ENCODE measurements around the gene PRPF6.
"Not testable (repeated sequence)": the region's sequence is repeated elsewhere in the genome, so short reads cannot be mapped to it uniquely, and the experiment has no call there.

Gene PRPF6

DNA sequence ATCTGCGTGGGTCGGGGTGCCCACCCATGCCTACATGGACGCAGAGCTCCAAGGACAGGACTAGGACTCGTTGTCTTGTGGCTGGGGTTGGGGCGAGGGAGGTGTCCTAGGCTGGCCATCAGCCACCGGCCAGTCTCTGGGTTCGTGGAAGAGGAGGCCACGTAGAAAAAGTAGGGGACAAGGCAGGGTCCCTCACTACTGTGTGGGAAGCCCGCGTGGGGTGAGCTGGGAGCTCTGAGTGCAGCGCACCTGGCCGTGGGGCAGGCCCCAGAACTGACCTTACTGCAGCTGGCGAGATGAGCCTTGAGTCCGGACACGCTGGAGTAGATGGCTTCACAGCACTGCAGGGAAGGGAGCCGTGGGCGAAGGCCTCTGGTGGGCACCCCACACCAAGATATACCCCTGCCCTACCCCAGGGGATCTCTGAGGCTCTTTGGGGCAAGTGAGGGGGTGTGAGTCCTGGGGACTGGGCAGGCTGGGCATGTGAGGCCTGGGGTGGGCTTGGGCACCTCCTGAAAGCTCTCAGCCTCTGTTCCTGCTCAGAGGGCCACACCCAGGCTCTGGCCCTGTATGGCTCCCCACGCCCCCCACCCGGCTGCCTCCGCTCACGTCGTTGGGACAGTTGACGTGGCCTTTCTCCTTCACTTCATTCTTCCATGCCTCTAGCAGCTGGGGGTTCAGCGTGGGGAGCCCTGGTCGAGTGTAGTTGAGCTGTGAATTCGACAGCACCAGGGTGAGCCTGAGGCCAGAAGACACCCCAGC lies 19.1 kb upstream of the PRPF6 start:
- DNase-seq, result no peak

DNA sequence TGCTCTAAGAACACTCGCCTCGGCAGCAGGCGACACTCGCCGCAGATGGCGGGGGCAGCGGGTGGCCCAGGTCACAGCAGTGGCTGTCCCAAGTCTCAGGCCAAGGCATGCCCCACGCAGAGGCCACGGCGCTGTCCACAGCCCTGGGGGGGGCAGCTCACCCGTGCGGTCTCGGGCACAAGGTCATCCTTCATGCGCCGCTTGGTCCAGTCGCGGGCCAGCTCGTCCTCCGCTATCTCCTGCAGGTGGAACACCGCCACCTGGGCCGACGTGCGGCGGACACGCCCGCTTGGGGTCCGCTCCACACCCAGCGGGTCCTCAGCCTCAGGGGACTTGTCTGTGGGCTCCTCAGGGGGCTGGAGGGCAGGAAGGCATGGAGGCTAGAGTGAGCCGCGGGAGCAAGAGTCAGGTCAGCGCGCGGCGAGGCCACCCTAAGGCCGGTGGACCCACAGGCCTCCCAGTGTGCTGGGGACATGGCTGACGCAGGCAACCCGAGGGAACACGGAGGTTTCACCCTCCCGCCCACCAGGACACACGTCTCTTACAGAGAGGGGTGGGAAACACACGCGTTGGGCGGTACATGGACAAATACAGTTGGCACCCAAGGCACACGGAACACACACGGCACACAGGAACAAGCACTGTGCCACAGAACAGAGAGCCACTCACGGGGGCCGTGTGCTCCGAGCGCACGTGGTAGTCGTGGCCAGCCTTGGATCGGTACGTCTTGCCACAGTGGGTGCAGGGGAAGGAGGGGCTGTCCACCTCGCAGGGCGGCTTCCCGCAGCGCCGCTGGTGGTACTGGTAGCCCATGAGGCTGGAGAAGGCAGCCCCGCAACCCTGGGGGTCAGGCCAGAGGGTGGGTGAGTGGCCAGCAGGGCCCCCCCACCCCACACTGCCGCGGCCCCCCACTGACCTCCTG lies 18.2 kb upstream of the PRPF6 start:
- no peak for DNase-seq

DNA sequence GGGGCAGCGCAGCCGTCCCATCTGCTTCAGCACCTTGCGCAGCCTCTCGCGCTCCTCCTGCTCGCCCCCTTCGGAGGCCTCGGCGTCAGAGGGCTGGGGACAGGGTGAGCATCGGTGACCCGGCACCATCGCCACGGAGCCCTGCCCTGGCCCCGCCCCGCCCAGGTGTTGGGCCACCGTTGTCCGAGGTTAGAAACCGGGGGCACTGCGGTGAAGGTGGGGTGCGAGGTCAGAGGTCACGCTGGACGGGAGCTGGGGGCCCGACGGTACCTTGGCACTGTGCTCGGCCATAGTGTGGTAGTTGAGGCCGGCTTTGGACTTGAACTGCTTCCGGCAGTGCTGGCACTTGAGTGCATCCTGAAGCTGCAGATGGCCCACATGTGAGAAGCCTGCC lies 17.6 kb upstream of the PRPF6 start:
- DNase-seq, result no peak

DNA sequence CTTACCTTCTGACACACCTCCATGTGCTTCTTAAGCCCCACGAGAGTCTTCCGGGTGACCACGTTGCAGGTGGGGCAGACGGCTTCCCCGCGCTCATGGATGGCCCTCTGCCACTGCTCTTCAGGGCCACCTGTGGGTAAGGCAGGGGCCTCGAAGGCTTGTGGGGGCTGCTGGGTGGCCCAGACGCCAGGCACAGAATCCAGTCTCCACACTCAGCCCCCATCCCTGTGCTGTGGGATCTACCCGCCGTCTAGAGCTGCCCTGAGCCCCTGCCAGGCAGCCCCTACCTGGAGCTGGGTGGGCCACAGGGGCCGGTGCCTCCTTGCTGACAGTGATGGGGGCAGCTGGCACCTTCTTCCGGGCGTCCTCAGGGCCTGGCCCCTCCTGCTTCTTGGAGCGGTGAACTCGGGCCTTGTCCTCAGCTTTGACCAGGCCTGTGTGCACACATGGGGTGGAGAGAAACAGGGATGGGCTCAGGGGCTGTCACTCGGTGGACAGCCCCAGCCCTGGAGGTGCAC lies 17.1 kb upstream of the PRPF6 start:
- DNase-seq, result no peak

DNA sequence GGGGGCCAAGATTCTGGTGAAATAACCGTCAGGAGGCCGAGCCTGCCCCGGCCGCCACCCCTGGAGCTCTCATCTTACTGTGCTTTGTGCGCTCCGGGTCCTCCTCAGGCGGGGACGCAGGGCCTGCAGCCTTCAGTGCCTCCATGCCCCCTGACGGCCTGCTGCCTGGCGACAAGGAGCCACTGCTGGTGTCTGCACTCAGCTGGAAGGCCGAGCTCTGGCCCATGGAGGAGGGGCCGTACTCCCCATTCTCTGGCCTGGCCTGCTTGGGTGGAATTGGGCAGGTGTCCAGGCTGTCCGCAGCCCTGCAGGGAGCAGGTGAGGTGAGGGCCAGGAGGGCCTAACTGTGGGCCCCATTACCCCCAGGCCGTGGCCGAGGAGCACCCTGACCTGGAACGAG lies 16.5 kb upstream of the PRPF6 start:
- DNase-seq, result no peak

DNA sequence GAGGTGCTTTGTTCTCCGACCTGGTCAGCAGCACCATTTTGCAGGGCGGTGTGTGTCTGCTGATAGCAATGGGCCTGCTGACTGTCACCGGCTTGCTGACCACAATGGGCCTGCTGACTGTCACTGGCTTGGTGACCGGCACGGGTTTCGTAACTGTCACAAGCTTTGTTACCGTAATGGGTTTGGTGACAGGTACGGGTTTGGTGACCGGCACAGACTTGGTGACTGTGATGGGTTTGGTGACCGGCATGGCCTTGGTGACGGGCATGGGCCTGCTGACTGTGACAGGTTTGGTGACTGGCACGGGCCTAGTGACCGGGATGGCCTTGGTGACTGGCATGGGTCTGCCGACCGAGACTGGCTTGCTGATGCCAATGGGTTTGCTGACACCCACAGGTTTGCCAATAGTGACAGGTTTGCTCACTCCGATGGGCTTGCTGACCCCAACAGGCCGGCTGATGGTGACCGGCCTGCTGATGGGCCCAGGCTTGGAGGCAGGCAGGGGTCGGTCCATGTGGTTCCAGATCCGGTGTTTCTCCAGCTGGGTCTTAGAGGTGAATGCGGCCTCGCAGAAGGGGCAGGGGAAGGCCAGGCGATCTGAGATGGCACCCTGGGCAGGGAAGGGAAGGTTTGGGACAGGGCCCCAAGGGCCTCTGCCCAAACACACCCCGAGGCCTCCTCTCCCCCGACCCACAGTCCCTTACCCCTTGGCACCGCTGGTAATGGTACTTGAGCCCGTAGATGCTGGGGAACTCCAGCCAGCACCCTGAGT lies 14.6 kb upstream of the PRPF6 start:
- DNase-seq, result no peak

DNA sequence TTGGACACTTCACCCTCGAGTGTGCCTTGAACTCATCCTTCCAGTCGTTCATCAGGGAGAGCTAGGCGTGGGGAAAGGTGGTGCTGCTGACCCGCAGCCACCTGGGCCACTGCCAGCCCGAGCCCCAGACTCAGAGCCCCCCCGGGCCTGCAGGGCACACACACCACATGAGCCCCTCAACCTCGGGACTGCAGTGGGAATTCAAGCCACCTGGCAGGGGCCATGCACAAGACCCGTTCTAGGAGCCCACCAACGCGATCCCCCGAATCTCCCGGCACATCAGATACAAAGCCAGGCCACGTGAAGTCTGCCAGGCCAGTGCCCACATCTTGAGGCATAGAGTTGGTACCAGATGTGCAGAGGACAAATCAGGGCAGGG lies 14.0 kb upstream of the PRPF6 start:
- no peak for DNase-seq

DNA sequence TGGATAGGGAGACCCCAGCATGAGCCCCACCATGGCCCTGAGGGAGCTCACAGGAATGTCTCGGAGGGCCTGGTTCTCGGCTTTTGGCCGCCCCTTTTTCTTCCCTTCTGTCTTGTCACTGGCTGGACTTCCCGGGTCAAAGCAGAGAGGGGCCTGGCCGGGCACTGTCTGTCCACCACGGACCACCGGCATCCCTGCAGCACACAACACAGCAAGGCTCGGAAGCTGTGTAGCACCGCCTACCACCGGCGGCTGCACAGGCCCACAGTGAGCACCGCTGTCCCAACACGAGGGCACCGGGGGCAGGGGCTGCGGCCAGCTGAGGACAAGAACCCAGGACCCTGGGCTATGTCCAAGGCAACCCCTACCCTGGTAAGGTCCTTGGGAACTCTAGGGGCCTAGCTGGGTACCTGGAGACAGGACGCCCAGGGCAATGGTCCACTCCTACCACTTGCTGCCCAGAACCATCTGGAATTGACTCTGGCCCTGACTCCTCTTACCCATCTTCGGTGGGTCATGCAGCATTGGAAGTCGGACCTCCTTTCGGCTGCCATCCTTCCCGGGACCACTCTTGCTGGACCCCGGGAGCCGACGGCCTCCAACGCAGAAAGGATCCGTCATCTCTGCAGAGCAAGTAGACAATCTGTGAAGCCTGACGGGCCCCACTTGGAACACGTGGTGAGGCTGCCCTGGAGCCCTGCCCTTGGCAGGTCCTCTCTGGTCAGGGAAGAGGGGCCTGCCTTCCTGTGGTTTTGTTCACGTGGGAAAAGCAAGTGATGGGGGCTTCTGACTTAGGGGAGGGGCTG lies 13.4 kb upstream of the PRPF6 start:
- no peak for DNase-seq

DNA sequence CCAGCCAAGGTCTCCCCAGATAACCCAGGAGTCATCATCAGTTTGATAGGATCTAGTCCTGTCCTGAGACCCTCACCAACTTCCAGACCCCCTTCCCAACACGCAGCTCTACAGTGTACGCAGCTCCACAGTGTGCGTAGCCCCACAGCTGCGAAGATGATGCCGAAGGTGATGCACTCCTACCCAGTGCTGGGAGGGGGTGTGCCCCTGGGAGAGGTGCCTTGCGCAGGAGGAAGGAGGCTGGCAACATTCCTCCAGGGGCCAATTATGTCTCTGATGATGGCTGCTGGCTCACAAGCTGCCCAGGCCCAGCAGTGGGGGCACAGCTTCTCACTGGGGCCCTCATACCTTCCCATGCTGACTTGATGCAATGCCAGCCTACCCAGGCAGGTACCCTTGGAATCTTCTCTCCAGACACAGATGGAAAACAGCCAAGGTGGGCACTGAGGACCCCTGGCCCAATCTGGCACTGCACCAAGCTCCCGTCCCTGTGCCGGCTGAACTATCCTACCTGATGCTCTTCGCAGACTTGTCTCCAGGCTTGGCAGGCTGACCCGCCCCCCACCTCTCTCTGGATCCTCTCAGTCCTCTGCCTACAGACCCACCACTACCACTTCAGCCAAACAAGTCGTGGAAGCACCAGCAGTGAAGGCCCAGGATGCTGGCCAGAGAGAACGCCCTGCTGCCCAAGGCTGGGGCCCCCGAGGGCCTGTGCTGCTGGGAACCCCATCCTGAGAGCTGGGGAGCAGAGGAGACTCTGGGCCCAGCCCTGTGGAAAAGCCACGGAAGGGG lies 12.6 kb upstream of the PRPF6 start:
- DNase-seq, result no peak

DNA sequence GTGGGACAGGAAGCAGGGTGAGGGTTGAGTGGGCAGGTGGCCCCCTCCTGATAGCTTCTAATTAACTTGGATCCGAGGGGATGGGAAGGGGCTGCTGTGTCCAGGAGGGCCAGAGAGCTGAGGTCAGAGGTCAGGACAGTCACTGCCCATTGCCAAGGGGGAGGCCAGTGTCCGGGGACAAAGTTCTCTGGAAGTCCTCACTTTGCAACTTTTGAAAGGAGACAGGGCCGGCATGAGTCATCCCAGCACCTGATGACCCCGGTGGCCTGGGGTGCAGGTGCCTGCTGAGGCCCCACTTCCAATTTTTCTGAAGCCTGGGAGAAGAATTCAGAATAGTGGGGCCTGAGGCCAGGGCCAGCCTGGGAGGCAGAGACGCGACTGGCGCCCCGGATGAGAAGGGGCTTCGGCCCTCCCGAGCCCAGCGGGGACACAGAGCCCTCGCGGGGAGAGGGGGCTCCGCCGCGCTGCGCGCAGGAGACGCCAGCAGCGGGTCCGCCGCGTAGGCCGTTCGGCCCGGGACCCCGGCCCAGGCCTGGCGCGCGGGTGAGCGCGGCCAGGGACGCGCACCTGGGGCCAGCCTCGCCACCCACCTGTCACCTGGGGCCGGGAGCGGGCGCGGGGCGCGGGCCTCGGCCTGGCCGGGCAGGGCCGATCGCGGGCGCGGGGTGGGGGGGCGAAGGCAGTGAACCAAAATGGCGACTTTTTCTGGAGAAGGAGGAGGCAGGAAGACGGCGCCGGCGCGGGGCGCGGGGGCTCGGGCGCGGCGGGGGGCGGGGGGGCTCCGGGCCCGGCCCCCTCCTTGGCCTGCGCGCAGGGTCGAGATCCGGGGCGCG lies 11.8 kb upstream of the PRPF6 start:
- peak; percentile 76 for DNase-seq

DNA sequence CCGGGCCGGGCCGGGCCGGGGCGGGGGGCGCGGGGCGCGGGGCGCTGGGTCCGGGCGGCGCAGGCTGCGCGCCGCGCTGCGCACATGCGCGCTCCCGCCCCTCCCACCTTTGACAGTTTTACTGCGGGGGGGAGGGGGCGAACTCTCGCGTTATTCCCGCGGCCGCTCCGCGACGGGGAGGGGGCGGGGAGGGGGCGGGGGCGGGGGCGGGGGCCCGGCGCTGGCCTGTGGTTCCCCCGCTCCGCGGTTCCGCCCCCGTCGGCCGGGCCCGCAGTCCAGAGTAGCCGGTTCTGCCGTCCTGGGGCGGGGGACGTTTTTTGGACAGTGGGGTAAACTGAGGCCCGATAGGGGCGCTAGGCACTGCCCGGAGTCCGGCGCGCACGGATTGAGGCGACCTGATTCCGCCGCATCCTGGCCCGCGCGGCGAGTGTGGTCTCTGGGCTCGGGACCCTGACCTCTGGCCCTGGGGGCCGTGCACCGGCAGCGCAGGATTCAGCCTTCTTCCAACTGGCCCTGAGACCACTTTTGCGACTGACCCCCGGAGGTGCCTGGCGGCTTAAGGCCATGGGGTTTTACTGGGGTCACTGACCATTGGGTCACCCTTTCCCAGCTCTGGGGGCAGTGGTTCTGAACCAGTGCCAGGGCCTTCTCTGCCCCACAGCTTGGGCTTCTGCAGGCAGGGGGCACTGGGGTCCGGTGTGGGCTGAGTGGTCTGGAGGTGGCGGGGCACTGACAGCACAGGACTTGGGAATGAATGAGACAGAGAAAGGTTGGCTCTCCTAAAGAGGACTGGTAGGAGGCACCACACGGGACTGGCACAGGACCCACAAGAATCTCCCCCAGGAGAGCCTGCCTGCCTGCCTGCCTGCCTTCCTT lies 10.9 kb upstream of the PRPF6 start, which contains the start of gene ZNF512B:
Gene ZNF512B (minus strand): TSS at position 93 of the 876 bp plus-strand sequence. CDS start 1,980 bp downstream, outside the sequence.
- peak; percentile 76 for DNase-seq

DNA sequence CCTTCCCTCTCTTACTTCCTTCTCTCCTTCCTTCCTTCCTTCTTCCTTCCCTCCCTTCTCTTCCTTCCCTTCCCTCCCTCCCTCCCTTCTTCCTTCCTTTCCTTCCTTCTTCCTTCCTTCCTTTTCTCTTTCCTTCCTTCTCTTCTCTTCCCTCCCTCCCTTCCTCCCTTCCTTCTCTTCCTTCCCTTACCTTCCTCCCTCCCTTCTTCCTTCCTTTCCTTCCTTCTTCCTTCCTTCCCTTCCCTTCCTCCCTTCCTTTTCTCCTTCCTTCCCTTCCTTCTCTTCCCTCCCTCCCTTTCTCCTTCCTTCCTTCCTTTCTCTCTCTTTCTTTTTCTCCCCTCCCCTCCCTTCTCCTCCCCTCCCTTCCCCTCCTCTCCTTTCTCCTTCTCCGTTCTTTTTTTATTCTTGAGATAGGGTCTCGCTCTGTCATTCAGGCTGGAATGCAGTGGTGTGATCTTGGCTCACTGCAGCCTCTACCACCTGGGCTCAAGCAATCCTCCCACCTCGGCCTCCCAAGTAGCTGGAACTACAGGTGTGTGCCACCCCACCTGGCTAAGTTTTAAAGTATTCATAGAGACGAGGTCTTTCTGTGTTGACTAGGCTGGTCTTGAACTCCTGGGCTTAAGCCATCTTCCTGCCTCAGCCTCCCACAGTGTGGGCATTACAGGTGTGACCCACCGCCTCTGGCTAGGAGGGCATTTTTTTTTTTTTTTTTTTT lies 10.1 kb upstream of the PRPF6 start:
- no peak for DNase-seq

DNA sequence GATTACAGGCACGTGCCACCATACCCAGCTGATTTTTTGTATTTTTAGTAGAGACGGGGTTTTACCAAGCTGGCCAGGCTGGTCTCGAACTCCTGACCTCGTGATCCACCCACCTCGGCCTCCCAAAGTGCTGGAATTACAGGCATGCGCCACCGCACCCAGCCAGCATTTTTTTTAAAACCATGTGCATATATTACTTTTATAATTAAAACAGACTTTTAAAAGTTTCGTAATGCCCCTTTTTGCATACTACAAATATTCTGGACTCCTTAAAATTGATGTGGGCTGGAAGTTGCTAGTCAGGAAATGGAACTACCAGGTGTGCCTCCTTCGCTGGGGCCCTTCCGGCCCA lies 9.0 kb upstream of the PRPF6 start:
- DNase-seq, result not testable (repeated sequence)

DNA sequence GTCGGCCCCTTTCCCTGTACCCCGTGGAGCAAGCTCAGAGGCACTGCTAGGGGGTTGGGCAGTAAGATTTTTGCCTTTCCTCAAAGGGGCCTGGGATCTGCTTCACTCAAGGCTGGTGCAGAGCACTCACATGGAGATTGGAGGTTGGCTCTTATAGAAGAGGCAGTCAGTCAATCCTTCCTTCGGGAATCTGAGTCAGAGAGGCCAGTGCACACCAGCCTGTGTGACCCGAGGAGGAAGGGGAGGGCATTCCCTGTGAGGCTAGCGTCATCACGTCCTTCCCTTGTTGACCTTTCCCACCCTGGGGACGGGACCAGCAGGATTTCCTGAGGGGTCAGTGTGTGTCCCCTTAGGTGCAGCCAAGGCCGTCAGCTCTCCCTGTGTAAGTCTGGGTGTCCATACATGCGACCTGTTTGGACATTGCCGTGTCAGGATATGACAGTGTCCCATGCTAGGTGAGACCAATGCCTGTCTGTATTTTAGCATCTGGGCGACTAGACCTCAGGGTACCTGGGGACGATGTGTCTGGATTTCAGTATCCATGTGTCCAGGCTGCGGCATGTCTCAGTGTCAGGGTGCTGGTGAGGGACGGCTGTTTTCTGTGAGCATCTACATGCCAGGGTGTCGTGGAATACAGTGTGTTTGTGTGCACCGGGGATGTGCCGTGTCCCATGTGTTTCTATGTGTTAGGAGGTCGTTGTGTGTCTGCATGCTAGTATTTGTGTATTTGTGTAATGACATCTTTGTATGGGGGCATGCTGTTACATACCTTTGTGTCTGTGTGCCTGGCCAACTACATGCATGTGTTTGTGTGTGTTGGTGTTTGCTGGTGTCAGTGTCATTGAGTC lies 8.4 kb upstream of the PRPF6 start:
- peak; percentile 57 for DNase-seq

DNA sequence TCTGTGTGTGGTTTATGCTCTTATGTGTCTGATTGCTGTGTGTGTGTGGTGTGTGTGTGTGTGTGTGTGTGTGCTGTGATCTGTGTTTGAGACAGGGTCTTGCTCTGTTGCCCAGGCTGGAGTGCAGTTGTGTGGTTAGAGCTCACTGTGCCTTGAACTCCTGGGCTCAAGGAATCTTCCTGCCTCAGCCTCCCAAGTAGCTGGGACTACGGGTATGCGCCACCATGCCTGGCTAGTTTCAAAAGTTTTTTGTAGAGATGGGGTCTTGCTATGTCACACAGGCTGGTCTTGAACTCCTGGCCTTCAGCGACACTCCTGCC lies 7.8 kb upstream of the PRPF6 start:
- DNase-seq, result no peak

DNA sequence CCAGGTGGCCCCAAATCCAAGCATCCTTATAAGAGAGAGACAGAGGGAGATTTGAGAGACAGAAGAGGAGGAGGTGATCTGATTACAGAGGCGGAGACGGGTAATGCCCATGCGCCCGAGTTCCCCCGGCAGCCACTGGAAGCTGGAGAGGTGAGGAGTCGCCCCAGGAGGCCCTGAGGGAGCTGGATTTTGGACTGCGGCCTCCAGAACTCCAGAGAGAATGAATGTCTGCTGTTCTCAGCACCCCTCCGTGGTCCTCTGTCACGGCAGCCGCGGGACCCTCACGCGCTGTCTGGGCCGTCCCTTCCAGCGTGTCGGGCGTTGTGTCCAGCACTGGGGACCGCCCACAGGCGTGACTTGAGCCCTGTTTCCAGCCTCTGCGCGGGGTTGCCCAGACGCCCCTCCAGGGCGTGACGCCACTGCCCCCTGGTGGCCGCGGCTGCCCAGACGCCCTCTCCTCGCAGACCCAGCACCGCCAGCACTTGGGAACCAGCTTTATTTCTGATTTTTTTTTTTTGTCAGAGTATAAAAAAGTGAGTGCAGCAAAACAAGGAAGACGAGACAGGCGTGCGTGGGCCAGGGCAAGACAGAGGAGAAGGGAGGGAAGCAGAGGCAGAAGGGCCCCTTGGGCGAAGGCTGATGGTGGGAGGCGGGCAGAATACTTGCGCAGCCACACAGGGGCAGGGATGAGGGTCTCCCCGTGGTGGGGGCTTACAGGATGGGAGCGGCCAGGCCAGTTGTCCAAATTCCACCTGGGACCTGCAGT lies 7.1 kb upstream of the PRPF6 start:
- DNase-seq, result peak; percentile 93
